ENCODE results near the gene HEXA.

- TF ChIP-seq, protein P1, sequence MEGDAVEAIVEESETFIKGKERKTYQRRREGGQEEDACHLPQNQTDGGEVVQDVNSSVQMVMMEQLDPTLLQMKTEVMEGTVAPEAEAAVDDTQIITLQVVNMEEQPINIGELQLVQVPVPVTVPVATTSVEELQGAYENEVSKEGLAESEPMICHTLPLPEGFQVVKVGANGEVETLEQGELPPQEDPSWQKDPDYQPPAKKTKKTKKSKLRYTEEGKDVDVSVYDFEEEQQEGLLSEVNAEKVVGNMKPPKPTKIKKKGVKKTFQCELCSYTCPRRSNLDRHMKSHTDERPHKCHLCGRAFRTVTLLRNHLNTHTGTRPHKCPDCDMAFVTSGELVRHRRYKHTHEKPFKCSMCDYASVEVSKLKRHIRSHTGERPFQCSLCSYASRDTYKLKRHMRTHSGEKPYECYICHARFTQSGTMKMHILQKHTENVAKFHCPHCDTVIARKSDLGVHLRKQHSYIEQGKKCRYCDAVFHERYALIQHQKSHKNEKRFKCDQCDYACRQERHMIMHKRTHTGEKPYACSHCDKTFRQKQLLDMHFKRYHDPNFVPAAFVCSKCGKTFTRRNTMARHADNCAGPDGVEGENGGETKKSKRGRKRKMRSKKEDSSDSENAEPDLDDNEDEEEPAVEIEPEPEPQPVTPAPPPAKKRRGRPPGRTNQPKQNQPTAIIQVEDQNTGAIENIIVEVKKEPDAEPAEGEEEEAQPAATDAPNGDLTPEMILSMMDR (IDR thresholded peaks at IDR 0.05 in 8 of 11, conservative IDR thresholded peaks at IDR 0.05 in 3 of 11), result no peak
- TF ChIP-seq POLR2A (IDR thresholded peaks at IDR 0.05) (no peak), POLR2AphosphoS5 (IDR thresholded peaks at IDR 0.05) (no peak)
Measured at GRCh38 chr15:72402726-72403125, 26.9 kb upstream of the HEXA start.
